Natural killer cell (primary cell): ENCODE measurements around the gene MYH7. TPM values are rescaled to one million over a fixed set of nuclear protein-coding genes. Genes with fewer than 3 reads are reported as not detected.

Source experiments
- ATAC-seq, 3 donors: fragments of 150-1000 bp in 2 of 3; fragments of 200-7000 bp in 1 of 3; cut with Tn5 transposase; 1 replicate in 1 of 3; 2 replicates in 2 of 3; pipeline ENCODE4 v1.10.0; 2021; ENCODE audit warnings: mild to moderate bottlenecking in 2 of 3, moderate library complexity in 2 of 3
- DNase-seq, 2 donors: peaks; one replicate each; pipeline versions ENCODE4 v3.0.0 to v3.0.0-alpha.2; 2013 to 2021; ENCODE audit warnings: mixed read lengths in 1 of 2
- H3K27ac ChIP-seq: one replicate; pipeline ENCODE4 v1.5.1; 2013; ENCODE audit warnings: mild to moderate bottlenecking, low read length
- H3K27me3 ChIP-seq: one replicate; pipeline ENCODE4 v1.6.1; 2013; ENCODE audit warnings: low read length; ENCODE audit not compliant: control insufficient read depth, insufficient read depth
- H3K36me3 ChIP-seq: one replicate; pipeline ENCODE4 v1.6.1; 2013; ENCODE audit warnings: low read length; ENCODE audit not compliant: control insufficient read depth, insufficient read depth
- H3K4me1 ChIP-seq: one replicate; pipeline ENCODE4 v1.6.1; 2013; ENCODE audit warnings: low read length; ENCODE audit not compliant: control insufficient read depth, insufficient read depth
- H3K4me3 ChIP-seq: one replicate; pipeline ENCODE4 v1.5.1; 2013; ENCODE audit warnings: low read length
- H3K9me3 ChIP-seq: one replicate; pipeline ENCODE4 v1.6.1; 2013; ENCODE audit warnings: low read length; ENCODE audit not compliant: control insufficient read depth, insufficient read depth
- H3K27ac Mint-ChIP-seq, 2 donors: one replicate each; pipeline ENCODE4 v1.8.0; 2022; ENCODE audit warnings: mild to moderate bottlenecking in 2 of 2, mixed read lengths in 2 of 2, moderate library complexity in 1 of 2
- H3K27me3 Mint-ChIP-seq, 2 donors: one replicate each; pipeline ENCODE4 v1.8.0; 2022; ENCODE audit warnings: low read depth in 2 of 2, mixed read lengths in 2 of 2
- H3K36me3 Mint-ChIP-seq: one replicate; pipeline ENCODE4 v1.8.0; 2022; ENCODE audit warnings: mixed read lengths
- H3K4me1 Mint-ChIP-seq, 2 donors: one replicate each; pipeline ENCODE4 v1.8.0; 2022; ENCODE audit warnings: mixed read lengths in 2 of 2
- H3K4me3 Mint-ChIP-seq: one replicate; pipeline ENCODE4 v1.8.0; 2022; ENCODE audit warnings: mild to moderate bottlenecking, moderate library complexity, mixed read lengths
- H3K9me3 Mint-ChIP-seq, 2 donors: one replicate each; pipeline ENCODE4 v1.8.0; 2022; ENCODE audit warnings: mixed read lengths in 2 of 2
- CTCF ChIP-seq: fragments of 200-600 bp; IDR thresholded peaks from one replicate; pipeline ENCODE4 v1.8.0; 2022; ENCODE audit warnings: antibody characterized with exemption
- WGBS: methylation state at CpG from one replicate; pipeline ENCODE4 v1.1.7; 2013; ENCODE audit warnings: missing lambda C conversion rate; ENCODE audit not compliant: insufficient coverage; 5-methylcytosine and 5-hydroxymethylcytosine counted together
- intact Hi-C: fragments of 100-400 bp; cut with micrococcal nuclease; formaldehyde crosslinking; loops from one replicate; pipeline ENCODE4 v1.14.2; 2022
- total RNA-seq, 4 donors: library from RNA; stranded (reverse); fragments of 120-200 nt in 1 of 4; gene quantifications; one replicate each; pipeline versions ENCODE4 v1.2.3 to v1.2.4, GENCODE V29; 2013 to 2022

Gene MYH7
- total RNA-seq, 3 donors from 2014 or later (not counting 1 experiment from before 2014, with no cell fraction given), result not detected

DNA sequence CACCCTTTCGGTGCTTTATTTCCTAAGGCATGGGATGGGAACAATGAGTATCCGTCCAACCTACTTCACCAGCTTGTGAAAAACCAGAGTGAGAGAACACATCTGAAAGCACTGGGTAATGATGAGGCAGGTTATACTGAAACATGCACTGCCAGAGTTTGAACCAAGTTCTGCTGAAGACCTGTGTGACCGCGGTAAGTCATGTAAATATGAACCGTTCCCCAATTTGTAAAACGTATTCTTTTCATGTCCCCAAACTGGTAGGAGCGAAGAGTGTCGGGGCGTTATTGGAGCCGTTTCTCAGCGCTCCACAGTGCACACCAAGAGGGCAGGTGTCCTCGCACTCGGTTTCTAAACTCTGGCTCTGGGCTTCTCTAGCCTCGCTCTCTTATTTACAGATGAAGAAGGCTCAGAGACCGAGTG lies 33.3 kb upstream of the MYH7 start:
- WGBS, result 91% methylated on average over 15 of the region's 15 CpGs
- no peak overlapping the region for H3K27ac Mint-ChIP-seq

GRCh38 chr14:23465261-23465660 lies 29.8 kb upstream of the MYH7 start:
- H3K36me3 Mint-ChIP-seq, result no peaks in the 10 kb centered on the region
- Histone ChIP-seq H3K36me3 (no peaks in the 10 kb centered on the region), H3K4me3 (no peak overlapping the region), H3K27ac (no peak overlapping the region), H3K4me1 (peaks cover 12% of the 10 kb centered on the region), H3K9me3 (no peaks in the 10 kb centered on the region), H3K27me3 (peaks cover 5% of the 10 kb centered on the region)
- H3K27ac Mint-ChIP-seq, result no peak overlapping the region
- TF ChIP-seq CTCF, result no peak
- H3K9me3 Mint-ChIP-seq, result no peaks in the 10 kb centered on the region
- no peak overlapping the region for H3K4me3 Mint-ChIP-seq
- 79% methylated on average over 2 of the region's 3 CpGs for WGBS
- H3K27me3 Mint-ChIP-seq, result peaks cover 6 to 16% of the 10 kb centered on the region in 2 donors
- no peaks in the 10 kb centered on the region for H3K4me1 Mint-ChIP-seq
- intact Hi-C loops, result no loop called here
- DNase-seq, result no peak
- ATAC-seq, result no peak

More for the DNA sequence above, 33.3 kb upstream of the MYH7 start:
- H3K4me3 Mint-ChIP-seq, result no peak overlapping the region
- no peak for TF ChIP-seq CTCF
- peaks cover 3 to 5% of the 10 kb centered on the region in 2 donors for H3K27me3 Mint-ChIP-seq
- peaks cover 0 to 5% of the 10 kb centered on the region in 2 donors for H3K4me1 Mint-ChIP-seq
- H3K9me3 ChIP-seq, result no peaks in the 10 kb centered on the region
- H3K9me3 Mint-ChIP-seq, result no peaks in the 10 kb centered on the region
- H3K27me3 ChIP-seq, result peaks cover 2% of the 10 kb centered on the region
- ATAC-seq (no peak), DNase-seq (no peak)
- intact Hi-C loops, result loop anchor here (1.0 kb wide), 3 partner anchors 83 to 167 kb away; partner anchors contain the start of genes PABPN1 and ZFHX2
- peak overlapping the region; percentile 92 for H3K4me3 ChIP-seq
- no peaks in the 10 kb centered on the region for H3K36me3 Mint-ChIP-seq
- peaks cover 13% of the 10 kb centered on the region for H3K4me1 ChIP-seq
- H3K36me3 ChIP-seq, result peaks cover 13% of the 10 kb centered on the region
- H3K27ac ChIP-seq, result peak overlapping the region; percentile 90

DNA sequence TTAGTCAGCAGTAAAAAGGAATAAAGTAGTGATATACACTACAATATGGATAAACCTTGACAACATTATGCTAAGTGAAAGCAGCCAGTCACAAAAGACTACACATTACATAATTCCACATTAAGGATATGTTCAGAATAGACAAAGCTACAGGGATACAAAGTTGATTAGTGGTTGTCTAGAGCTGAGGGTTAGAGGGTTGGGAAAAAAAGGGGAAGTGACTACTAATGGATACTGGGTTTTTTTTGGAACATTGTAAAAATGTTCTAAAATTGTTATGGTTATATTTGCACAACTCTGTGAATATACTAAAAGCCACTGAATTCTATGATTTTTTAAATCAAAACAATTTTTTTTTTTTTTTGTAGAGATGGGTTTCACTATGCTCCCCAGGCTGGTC lies 29.2 kb upstream of the MYH7 start:
- Mint-ChIP-seq H3K4me3 (no peak overlapping the region), H3K9me3 (no peaks in the 10 kb centered on the region), H3K27me3 (peaks cover 9 to 20% of the 10 kb centered on the region in 2 donors), H3K4me1 (no peaks in the 10 kb centered on the region), H3K36me3 (no peaks in the 10 kb centered on the region), H3K27ac (no peak overlapping the region)
- Histone ChIP-seq H3K27ac (no peak overlapping the region), H3K27me3 (peaks cover 7% of the 10 kb centered on the region), H3K4me1 (peaks cover 6% of the 10 kb centered on the region), H3K4me3 (no peak overlapping the region), H3K36me3 (no peaks in the 10 kb centered on the region), H3K9me3 (no peaks in the 10 kb centered on the region)
- intact Hi-C loops, result no loop called here
- DNase-seq, result no peak
- ATAC-seq, result no peak
- no peak for TF ChIP-seq CTCF

DNA sequence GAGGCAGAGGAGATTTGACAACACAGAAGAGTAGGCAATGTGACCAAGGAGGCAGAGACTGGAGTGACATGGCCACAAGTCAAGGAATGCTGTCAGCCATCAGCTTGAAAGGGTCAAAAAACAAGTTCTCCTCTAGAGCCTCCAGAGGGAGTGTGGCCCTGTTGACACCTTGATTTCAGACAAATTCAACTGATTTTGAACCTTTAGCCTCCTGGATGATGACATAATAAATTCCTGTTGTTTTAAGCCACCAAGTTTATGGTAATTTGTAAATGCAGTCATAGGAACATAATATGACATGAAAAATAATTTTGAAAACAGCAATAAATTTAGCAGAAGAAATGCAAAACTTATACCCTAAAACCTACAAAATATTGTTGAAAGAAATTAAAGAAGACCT lies 25.5 kb upstream of the MYH7 start:
- intact Hi-C loops, result no loop called here
- no peak overlapping the region for H3K27ac Mint-ChIP-seq
- no peaks in the 10 kb centered on the region for H3K9me3 Mint-ChIP-seq

More for the DNA sequence above, 25.5 kb upstream of the MYH7 start:
- peaks cover 16% of the 10 kb centered on the region for H3K27me3 ChIP-seq
- H3K4me3 ChIP-seq, result no peak overlapping the region
- no peak overlapping the region for H3K27ac ChIP-seq
- no peak for ATAC-seq
- DNase-seq, result no peak
- H3K4me1 Mint-ChIP-seq, result no peaks in the 10 kb centered on the region
- H3K27me3 Mint-ChIP-seq, result peaks cover 17 to 21% of the 10 kb centered on the region in 2 donors
- no peaks in the 10 kb centered on the region for H3K9me3 ChIP-seq
- no peak for TF ChIP-seq CTCF
- no peaks in the 10 kb centered on the region for H3K4me1 ChIP-seq
- no peaks in the 10 kb centered on the region for H3K36me3 ChIP-seq
- no peaks in the 10 kb centered on the region for H3K36me3 Mint-ChIP-seq
- H3K4me3 Mint-ChIP-seq, result no peak overlapping the region
